ENCODE data around the gene SRRM3. TPM values are rescaled to one million over a fixed set of nuclear protein-coding genes. Genes with fewer than 3 reads are reported as not detected.

SRRM3 gene
- total RNA-seq, 1 experiment from 2014 or later = 12.7 TPM

GRCh38 chr7:76246804-76247389 lies 45.2 kb downstream of the SRRM3 start:
- no peak overlapping the region for H3K4me3 ChIP-seq (replicated peaks in 1 of 2; ENCODE audit: low read depth in 1 of 2, low read length in 2 of 2)
- intact Hi-C loops (cut with micrococcal nuclease) = no loop called here
- H3K4me1 ChIP-seq (ENCODE audit: control insufficient read depth in 1 of 2, insufficient read depth in 2 of 2, low read length in 2 of 2) = peaks cover 4 to 12% of the 10 kb centered on the region in 2 experiments; a peak in 3 of 4 replicates
- no peaks in the 10 kb centered on the region for H3K9me2 ChIP-seq (ENCODE audit: insufficient read depth)
- no peak overlapping the region for H3K27ac ChIP-seq (ENCODE audit: low read depth, low read length)
- POLR2A ChIA-PET = no interaction called here
- CTCF ChIA-PET = no interaction called here
- no peak for TF ChIP-seq POLR2AphosphoS5 (IDR thresholded peaks at IDR 0.05; ENCODE audit: low read depth, low read length)
- no peak for TF ChIP-seq EZH2 (IDR thresholded peaks at IDR 0.05)
- TF ChIP-seq CBX3 (IDR thresholded peaks at IDR 0.05; ENCODE audit: low read depth) = no peak
- TF ChIP-seq ELF1 (IDR thresholded peaks at IDR 0.05; ENCODE audit: borderline replicate concordance, low read depth) = no peak
- TF ChIP-seq FOSL1 (IDR thresholded peaks at IDR 0.05; ENCODE audit: low read depth) = no peak
- TF ChIP-seq POLR2A (IDR thresholded peaks at IDR 0.05; ENCODE audit: borderline replicate concordance, extremely low read depth, insufficient read depth, insufficient read length) = no peak
- TF ChIP-seq YY1 (IDR thresholded peaks at IDR 0.05; ENCODE audit: extremely low read depth, insufficient replicate concordance, low read depth, low read length) = no peak
- H3K9ac ChIP-seq (ENCODE audit: low read length) = no peak overlapping the region
- no peaks in the 10 kb centered on the region for H3K36me3 ChIP-seq (ENCODE audit: control insufficient read depth in 1 of 2, insufficient read depth in 2 of 2, low read length in 2 of 2)
- no peak overlapping the region for H3K4me2 ChIP-seq (ENCODE audit: low read length)
- BruUV-seq (replicated peaks) = no TSS peak
- DNase-seq (ENCODE audit: low read depth, low spot score) (no peak), ATAC-seq (no peak)
- RAD21 ChIA-PET (ENCODE audit: low non-redundant PET in 1 of 2, low total read pairs in 2 of 2, uncharacterized antibody in 2 of 2, unreplicated experiment in 2 of 2) = no interaction called here
- no peaks in the 10 kb centered on the region for H3K9me3 ChIP-seq (ENCODE audit: control insufficient read depth in 1 of 2, insufficient read depth in 1 of 2, low read depth in 1 of 2, low read length in 2 of 2)
- H2AFZ ChIP-seq (ENCODE audit: low read depth, low read length, poor library complexity, severe bottlenecking) = no peak overlapping the region
- H3K79me2 ChIP-seq (ENCODE audit: insufficient read depth, low read length) = no peaks in the 10 kb centered on the region
- no peaks in the 10 kb centered on the region for H4K20me1 ChIP-seq (ENCODE audit: insufficient read depth)
- H3K27me3 ChIP-seq (ENCODE audit: insufficient read depth, low read length) = no peaks in the 10 kb centered on the region

DNA sequence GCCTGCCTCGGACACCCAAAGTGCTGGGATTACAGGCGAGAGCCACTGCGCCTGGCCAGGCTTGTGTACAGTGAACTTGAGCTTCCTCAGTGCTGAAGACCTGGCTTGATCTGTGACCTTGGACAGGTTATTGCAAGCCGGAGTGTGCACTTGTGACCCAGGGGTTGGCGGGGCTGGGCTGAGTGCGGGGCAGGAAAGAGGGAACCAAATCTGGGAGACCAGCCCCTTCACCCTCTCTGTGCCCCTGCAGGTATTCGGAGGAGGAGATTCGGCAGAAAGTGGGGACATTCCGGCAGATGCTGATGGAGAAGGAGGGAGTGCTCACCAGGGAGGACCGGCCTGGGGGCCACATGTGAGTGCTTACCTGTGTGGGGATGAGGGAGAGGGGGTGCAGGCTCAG lies 46.2 kb downstream of the SRRM3 start:
- no peak overlapping the region for H3K4me3 ChIP-seq (replicated peaks in 1 of 2; ENCODE audit: low read depth in 1 of 2, low read length in 2 of 2)
- H3K9ac ChIP-seq (ENCODE audit: low read length) = no peak overlapping the region
- H2AFZ ChIP-seq (ENCODE audit: low read depth, low read length, poor library complexity, severe bottlenecking) = no peak overlapping the region
- peaks cover 4 to 12% of the 10 kb centered on the region in 2 experiments; a peak in 3 of 4 replicates for H3K4me1 ChIP-seq (ENCODE audit: control insufficient read depth in 1 of 2, insufficient read depth in 2 of 2, low read length in 2 of 2)
- no peaks in the 10 kb centered on the region for H3K9me2 ChIP-seq (ENCODE audit: insufficient read depth)
- RAD21 ChIA-PET (ENCODE audit: low non-redundant PET in 1 of 2, low total read pairs in 2 of 2, uncharacterized antibody in 2 of 2, unreplicated experiment in 2 of 2) = no interaction called here
- no peak overlapping the region for H3K4me2 ChIP-seq (ENCODE audit: low read length)
- H4K20me1 ChIP-seq (ENCODE audit: insufficient read depth) = no peaks in the 10 kb centered on the region
- intact Hi-C loops (cut with micrococcal nuclease) = no loop called here
- POLR2A ChIA-PET = no interaction called here
- TF ChIP-seq, protein P1, sequence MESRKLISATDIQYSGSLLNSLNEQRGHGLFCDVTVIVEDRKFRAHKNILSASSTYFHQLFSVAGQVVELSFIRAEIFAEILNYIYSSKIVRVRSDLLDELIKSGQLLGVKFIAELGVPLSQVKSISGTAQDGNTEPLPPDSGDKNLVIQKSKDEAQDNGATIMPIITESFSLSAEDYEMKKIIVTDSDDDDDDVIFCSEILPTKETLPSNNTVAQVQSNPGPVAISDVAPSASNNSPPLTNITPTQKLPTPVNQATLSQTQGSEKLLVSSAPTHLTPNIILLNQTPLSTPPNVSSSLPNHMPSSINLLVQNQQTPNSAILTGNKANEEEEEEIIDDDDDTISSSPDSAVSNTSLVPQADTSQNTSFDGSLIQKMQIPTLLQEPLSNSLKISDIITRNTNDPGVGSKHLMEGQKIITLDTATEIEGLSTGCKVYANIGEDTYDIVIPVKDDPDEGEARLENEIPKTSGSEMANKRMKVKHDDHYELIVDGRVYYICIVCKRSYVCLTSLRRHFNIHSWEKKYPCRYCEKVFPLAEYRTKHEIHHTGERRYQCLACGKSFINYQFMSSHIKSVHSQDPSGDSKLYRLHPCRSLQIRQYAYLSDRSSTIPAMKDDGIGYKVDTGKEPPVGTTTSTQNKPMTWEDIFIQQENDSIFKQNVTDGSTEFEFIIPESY (IDR thresholded peaks at IDR 0.05; ENCODE audit: extremely low read depth, insufficient replicate concordance, low read length) = no peak
- ATAC-seq (no peak), DNase-seq (ENCODE audit: low read depth, low spot score) (no peak)
- no peaks in the 10 kb centered on the region for H3K27me3 ChIP-seq (ENCODE audit: insufficient read depth, low read length)
- no TSS peak for BruUV-seq (replicated peaks)
- CTCF ChIA-PET = no interaction called here
- no peak overlapping the region for H3K27ac ChIP-seq (ENCODE audit: low read depth, low read length)
- no peaks in the 10 kb centered on the region for H3K79me2 ChIP-seq (ENCODE audit: insufficient read depth, low read length)
- H3K36me3 ChIP-seq (ENCODE audit: control insufficient read depth in 1 of 2, insufficient read depth in 2 of 2, low read length in 2 of 2) = no peaks in the 10 kb centered on the region
- no peaks in the 10 kb centered on the region for H3K9me3 ChIP-seq (ENCODE audit: control insufficient read depth in 1 of 2, insufficient read depth in 1 of 2, low read depth in 1 of 2, low read length in 2 of 2)

Measured in HCT116 (cell line).